HL-60/S4 treated with retinoic acid at 250 ng/mL for 4 days and 3 days (cell line): ENCODE data around the gene MICB.
"Not testable (repeated sequence)": the region's sequence is repeated elsewhere in the genome, so short reads cannot be mapped to it uniquely, and the experiment has no call there.

Source experiments
- in situ Hi-C: fragments of 300-500 bp; cut with MboI; formaldehyde crosslinking; loops from 2 replicates; pipeline ENCODE4 v1.7.0; 2022; ENCODE audit warnings: low sequenced_read_pairs

The MICB gene

DNA sequence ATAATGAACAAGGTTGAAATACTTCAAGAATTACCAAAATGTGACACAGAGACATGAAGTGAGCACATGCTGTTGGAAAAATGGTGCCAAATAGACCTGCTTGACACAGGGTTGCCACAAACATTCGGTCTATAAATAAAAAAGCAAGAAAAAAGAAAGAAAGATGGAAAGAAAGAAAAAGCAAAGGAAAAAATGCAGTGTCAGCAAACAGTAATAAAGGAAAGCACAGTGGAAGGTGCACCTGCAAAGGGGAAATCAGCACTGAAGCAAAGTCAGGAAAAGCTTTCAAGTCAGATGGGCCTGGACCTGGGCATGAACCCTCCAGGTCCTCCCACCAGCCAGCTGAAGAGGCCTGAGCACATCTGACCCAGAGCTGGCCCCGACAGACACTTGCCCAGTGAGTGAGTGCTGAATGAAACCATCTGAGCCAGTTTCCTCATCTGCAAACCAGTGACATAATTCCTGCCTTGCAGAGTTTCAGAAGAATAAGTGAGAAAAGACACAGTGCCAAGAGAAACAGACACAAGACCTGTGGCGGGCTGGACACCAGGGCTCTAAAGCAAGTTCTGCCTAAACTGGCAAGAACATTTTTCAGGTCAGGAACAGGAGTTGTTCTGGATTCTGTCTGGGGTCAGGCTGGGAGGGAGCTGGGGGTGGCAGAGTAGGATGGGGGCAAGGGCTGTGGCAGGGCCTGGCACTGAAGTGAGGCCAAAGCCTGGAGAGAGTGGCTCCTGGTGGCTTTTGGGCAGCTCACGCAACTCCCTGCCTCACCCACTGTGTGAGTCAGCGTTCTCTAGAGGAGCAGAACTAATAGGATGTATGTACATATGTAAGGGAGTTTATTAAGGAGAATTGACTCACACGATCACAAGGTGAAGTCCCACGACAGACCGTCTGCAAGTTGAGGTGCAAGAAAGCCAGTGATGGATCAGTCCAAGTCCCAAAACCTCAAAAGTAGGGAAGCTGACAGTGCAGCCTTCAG, 23.9 kb upstream of the MICB start:
- in situ Hi-C loops, result no loop called here

DNA sequence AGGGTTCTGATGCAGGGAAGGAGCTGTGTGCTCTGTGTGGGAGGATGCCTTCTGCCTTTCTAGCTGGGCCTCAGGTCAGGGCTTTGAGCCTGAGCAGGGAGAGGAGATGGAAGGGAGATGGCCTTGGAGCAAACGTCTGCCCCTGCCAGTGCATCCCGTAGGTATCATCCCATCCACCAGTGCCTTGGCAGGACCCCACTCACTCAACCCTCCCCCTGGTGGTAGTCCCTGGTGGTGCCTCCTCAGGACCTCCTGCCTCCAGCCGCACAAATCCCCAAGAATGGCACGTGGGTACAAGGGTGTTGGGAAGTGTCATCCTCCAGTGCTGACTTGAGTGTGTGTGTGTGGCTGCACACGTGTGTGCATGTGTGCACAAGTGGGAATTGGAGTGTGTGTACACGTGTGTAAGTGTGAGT, 23.1 kb upstream of the MICB start:
- in situ Hi-C loops, result no loop called here

DNA sequence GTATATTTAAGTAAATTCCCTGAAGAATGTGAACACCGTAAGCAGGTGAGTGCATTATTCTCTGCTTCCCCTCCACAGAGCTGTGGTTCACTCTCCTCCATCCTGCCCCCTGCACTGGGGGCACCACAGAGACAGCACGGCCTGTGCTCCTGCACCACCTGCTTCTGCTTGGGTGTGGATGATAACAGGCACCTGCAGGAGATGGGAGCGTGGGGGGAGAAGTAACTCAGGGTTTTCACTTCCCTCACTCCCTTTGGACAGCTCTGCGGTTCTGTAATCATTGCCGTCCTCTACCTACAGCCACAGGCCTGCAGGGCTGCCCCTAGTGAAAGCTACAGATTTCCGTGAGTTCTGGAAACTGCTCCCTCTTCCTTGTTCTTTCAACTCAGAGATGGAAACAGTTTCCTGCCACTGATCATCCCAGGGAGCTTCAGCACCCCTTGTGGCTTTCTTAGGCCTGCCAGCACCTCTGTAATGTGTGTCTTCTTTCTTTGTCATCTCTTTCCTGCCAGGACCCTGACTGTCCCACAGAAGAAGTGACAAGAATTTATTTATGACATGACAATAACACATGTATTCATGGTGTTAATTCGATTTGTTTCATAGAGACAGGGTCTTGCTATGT, 21.3 kb upstream of the MICB start:
- in situ Hi-C loops, result no loop called here

DNA sequence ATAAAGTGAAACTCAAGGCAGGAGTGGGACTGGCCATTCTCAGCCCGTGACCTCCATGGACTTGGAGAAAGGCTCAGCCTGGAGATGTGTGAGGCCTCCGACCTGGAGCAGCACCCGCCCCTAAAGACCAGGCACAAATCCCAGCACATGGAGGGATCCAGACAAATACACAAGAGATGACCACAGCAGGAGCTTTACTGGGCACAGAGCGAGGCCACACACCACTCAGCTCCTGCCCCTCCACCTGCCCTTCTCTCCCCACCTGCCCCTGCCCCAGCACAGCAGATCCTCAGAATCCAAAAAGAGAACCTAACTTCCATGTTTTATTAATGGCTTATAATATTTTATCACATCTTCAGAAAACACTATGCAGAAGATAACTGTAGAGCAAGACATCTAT, 20.4 kb upstream of the MICB start:
- in situ Hi-C loops, result no loop called here

DNA sequence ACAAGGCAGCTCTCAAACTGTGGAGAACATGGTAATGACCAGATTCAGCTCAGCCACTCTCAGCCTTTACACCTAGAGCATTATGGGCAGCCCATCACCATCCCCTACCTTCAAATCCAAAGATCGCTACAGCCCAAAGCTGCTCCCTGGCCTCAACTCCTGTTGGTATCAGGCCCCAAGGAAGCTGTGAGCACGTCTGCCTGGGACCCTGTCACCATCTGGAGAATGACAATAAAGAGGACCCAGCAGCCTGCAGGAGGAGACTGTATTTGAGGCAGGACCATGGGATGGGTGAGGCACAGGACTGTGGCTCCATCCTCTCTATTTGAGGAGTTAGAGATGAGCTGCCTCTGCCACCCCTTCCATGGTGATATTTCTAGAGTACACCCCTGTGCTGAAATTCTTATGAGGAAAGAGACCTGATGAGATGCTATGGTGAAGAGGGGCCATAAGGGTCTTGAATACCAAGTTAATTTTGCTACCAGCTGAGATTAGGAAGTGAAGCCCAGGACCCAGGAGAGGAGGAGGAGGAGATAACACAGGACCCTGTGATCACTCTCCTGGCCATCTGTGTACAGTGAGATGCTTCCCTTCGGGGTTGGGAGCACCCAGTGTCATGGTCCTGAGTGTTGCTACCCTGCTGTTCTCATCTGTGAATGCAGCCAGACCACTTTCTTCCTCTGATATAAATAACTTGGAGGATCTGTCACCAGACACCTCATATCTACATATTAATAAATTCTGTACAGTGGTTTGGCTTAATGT, 19.6 kb upstream of the MICB start:
- in situ Hi-C loops, result no loop called here

DNA sequence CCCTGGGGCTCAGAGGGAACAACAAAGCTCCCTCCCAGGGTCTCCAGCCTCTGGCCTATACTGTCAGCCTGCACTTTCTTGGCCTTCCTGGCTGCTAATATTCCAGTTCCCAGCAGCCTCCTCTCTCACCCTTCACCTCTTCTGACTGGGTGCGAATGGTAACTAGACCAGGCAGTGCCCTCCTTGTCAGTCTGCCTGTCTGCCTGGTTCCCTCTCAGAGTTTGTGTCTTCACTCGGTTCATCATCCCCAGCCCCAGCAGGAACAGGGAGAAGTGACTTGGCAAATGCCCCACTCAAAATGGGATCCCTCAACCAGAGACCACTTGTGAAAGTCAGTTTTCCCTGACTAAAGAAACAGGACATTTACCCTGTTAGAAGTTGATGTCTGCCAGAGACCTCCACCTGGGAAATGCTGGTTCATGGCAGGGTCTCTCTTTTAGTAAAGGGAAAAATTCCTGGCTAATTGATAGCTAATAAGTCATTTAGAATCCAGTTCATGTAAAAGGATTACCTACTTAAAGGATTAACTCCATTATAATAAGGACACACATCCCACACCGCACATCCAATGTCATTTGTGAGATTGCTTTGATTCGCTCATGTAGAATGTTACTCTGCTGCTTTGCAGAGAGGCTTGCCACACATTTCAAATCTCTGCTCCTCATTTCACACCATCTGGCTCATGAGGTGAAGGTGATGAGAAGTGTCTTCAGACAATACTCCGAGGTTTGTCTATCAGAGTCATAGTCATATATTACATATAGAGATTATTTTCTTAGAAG, 18.6 kb upstream of the MICB start:
- in situ Hi-C loops, result no loop called here

DNA sequence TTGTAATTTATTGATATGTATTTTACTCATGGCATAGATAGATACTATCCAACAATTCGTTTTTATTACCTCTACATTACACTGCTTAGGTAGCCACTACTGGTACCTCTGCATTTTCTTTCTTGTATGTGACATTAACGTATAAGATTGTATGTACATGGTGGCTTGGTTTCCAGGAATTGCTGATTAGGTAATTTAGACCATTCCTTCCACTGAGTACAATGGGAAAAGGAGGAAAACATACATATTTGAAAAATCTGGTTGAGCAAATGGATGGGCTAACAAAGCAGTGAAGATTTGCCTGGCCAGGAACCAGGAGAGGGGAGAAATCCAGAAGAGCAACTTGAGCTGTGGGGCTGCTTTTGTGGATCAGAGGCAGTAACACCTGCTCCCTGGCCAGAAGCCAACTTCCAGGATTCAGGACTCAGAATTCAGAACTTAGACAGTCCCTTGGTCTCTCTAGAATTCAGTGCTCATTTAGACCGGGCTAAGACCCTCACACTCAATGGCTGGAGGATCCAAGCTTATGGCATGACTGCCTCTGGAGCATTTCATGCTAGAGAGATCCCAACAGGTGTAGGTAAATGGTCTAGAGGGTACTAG, 17.9 kb upstream of the MICB start:
- in situ Hi-C loops, result no loop called here

DNA sequence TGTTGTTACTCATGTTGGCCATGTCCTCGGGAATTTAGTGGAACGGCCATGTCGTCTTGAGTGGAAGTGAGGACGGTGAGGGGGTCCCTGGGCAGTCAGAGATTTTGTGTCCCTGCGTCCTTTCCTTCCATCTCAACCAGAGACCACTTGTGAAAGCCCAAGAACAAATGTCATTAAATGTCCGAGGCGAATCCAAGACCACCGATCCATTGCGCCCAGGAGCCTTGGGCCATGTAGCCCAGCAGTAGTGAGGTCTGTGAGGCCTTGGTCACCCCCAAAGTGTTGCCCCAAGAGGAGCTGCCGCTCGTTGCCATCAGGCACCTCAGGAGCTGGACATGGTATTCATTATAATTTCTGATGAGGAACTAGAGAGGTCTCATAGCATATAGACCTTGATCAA, 17.4 kb upstream of the MICB start:
- in situ Hi-C loops, result no loop called here

DNA sequence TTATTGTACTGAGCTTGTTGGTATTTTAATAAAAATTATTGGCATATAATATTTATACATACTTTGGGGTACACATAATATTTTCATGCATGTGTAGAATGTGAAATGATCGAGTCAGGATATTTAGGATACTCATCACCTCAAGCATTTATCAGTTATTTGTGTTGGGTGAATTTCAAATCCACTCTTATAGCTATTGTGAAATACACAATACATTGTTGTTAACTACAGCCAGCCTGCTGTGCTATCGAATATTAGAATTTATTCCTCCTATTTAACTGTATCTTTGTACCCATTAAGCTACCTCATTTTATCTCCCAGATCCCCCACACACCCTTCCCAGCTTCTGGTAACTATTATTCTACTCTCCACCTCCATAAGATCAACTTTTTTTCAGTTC, 14.6 kb upstream of the MICB start:
- in situ Hi-C loops, result no loop called here

DNA sequence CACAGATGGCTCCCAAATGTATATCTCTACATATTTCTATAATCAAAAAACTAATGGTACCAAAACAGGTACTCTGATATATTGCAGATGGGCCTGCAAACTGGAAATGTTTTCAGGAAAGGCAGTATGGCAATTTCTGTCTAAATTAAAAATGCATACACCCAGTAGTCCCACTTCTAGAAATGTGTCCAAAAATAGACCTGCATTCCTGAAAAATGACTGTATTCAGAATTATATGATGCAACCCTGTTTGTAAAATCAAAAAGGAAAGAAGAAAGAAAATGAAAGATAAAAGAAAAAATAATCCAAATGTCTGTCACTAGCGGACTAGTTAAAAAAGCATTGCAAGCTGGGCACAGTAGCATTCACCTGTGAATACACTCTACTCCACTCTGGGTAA, 12.9 kb upstream of the MICB start:
- in situ Hi-C loops, result no loop called here

DNA sequence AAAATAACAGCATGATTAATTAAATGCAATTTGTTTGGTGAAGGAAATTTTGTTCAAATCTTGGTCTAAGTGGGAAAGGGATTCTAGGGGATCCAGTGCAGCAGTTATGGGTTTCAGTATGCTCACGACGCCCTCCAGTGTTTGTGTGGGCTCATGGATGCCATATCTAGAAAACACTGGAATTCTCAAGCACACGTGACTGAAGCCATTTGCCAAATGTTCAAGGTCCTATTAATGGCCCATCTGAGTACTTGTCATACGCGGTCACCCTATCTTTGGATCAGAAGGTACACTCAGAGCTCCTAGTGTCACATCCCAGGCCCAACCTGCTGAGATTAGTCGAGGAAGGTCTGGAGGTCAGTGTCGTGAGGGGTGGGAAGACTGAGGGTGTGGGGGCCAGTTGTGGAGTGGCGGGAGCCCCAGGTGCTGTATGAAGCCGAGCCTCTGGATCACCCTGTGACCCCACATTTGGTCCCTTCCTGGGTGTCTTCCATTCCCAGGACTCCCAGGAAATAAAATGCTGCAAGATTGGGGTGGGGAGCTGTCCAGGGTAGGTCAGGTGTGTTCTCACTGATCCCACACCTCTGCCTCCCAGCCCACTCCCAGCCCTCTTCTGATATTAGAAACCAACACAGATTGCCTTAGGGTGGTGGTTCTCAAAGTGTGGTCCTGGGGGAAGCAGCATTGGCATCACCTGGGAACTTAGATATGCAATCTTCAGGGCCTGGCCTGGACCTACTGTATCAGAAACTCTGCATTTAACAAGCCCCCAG, 11.7 kb upstream of the MICB start:
- in situ Hi-C loops, result not testable (repeated sequence)

DNA sequence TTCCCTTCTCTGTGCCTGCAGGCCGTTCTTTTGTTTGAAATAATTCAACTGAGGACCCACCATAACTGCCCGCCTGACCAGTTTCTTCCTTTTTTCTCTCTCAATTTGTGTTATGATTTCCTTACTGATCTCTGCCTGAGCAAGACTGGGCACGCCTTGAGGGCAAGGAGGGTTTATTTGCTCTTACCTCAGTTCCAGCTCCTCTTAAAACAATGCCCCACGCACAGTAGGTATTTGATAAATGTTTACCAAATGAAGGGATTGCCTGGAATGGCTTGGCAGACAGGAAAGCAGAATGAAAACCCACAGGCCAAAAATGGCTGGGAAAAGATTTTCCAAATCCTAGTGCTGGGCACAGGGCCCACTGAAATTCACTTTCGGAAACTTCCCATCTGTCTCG, 10.3 kb upstream of the MICB start:
- in situ Hi-C loops, result not testable (repeated sequence)

DNA sequence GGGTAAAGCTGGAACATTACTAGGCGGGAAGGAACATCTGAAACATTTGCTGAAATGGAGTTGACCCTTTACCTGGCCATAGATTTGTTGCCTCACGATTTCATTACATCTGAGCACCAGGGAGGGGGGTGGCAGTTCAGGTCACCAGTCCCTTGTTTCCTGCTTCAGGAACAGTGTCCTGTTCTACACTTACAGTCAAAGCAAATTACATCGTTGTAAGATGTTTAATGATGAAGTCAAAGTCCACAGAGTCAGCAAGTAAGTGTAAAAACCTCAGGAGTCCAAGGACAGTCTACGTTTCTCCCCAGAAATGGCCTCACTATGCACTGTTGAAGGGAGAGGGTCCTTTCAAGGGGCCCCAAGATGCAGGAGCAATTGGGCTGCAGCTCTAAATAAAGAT, 8.9 kb upstream of the MICB start:
- in situ Hi-C loops, result no loop called here

DNA sequence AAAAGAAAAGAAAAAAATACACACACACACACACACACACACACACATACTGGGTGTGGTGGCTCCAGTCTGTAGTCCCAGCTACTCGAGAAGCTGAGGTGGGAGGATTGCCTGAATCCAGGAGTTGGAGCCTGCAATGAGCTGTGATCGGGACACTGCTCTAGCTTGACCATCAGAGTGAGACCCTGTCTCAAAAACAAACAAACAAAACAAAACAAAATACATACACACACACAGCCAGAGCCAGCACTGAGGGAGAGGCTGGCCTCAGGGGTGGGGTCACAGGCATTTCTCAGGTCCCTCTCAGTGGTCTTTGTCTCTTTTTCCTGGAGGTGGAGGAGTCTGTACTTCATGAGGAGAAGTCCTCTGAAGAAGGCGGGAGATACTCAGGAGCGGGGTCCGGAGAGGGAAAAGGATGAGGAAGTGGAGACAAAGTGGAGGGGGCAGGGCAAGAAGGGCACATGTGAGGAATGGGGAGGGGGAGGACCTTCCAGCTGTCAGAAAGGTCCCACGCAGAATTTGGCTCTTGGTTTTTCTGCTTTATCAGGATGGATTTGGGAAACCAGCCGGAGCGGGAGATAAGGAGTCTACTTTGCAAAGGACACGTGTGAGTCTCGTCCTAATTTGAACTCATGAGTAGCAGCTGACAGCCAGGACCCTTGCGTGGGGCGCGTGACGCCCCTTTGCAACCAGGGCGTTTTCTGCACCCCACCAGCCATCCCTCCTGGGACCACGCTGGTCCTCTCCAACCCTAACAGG, 7.7 kb upstream of the MICB start:
- in situ Hi-C loops, result no loop called here

DNA sequence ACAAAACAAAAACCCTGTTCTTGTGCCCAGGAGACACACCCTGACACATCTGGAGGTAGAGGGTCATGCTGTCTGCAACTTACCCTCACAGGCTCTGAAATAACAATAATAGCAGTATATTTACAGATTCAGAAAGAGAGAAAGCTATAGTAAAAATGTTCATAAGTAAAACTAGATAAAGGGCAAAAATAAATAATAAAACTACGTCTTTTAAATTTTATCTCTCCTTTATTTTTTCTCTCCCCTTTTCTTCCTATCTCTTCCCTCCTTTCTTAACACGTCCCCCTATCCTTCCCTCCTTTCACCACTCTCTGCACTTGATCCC, 4.4 kb upstream of the MICB start:
- in situ Hi-C loops, result not testable (repeated sequence)

DNA sequence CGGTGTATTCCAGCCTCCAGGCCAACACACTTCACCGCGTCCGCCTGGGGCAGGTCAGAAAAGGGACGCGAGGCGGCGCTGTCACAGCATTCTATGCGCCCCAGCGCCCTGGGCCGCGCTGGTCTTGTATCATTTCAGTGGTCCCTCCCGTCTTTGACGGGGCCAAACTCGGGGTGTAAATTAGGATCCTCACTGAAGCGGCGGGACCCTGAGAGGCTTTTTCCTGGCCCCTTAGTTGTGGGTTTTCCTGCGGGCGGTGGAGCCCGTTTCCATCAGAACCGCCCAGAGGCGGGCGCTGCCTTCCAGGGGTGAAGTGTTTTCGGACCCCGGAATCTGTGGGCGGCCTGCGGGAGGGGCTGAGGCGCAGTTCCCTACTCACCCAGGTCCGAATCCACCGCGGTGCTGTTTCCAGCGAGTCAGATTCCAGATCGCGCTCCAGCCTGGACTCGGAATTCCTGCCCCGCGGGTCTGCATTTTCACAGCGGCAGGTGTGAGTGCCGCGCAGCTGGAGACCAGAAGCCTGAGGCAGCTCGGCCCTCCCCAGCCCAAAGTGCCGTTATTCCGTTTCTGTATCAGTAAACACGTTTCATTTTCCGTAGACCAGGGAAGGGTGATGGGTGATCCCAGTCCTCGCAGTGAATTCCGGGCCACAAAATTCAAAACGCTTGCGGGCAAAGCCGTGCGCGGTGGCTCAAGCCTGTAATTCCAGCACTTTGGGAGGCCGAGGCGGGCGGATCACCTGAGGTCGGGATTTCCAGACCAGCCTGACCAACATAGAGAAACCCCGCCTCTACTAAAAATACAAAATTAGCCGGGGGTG, 3.9 kb upstream of the MICB start:
- in situ Hi-C loops, result no loop called here

DNA sequence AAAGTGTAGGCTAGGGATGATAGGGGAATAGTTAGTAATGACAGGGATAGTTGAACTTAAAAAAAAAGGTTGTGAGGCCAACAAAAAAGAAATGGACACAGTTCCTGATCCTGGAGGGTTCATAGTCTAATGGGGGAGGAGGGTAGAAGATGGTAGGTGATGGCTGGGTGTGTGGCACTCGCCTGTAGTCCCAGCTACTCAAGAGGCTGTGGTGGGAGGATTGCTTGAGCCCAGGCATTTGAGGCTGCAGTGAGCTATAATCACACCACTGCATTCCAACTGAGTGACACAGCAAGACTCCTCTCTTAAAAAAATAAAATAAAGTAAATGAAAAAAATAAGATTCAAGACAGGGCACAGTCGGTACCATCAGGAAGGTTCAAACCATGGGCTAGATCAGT, 2.4 kb upstream of the MICB start:
- in situ Hi-C loops, result no loop called here

DNA sequence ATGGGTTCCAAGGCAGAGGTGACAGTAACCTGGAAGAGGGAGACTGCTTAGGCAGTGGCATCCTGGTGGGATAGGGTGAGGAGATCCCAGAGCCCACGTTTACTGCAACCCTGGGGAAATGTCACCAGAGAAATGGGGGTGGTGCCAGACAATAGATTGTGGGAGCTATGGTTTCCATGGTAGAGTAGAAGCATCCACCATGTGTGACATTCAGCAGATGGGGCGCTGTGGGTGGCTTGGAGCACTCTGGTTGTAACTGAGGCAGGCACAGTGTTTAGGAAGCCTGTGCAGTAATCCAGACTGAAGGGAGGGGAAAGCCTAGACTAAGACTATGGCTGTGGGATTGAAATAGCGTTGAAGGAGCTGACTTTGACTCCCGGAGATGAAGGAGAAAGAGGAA, 1.1 kb upstream of the MICB start:
- in situ Hi-C loops, result not testable (repeated sequence)
